ENCODE results near the gene SYT1.

The SYT1 gene

DNA sequence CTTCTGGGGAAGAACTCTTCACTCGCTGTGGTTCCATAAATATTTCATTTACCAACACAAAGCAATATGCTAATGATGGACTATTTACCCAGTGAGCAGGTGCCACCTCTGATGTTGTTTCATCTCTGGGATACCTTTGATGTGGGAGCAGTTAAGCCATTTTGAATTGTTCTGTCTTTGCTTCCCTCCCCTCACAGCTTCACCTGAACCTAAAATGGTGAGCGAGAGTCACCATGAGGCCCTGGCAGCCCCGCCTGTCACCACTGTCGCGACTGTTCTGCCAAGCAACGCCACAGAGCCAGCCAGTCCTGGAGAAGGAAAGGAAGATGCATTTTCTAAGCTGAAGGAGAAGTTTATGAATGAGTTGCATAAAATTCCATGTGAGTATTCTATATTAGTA, 352.7 kb downstream of the SYT1 start:
- no peak for DNase-seq (ENCODE audit: low spot score)

DNA sequence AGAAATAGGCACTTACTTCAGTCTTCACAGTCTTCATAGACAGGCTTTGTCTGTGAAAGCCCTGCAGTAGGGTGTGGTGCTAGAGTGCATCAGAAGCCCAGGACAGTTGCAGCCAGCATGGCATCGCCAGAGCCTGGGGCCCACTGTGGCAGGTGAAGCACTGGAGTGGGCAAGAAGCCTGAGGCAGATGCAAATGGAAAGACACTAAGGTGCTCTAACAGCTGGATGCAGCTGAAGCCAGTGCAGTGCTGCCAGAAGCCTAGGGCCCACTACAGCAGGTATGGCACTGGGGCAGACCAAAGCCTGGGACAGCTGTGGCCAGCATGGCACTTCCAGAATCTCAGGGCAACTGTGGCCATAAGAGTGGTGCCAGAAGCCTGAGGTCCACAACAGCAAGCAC, 358.6 kb downstream of the SYT1 start:
- no peak for DNase-seq (ENCODE audit: low spot score)

GRCh38 chr12:79223761-79224160, 359.2 kb downstream of the SYT1 start:
- DNase-seq (ENCODE audit: low spot score), result no peak

GRCh38 chr12:79227091-79227490, 362.5 kb downstream of the SYT1 start:
- no peak for DNase-seq (ENCODE audit: low spot score)

- no peak for DNase-seq (ENCODE audit: low spot score)
These were observed 363.1 kb downstream of the SYT1 start for GRCh38 chr12:79227646-79228045.

GRCh38 chr12:79233341-79233781, 368.8 kb downstream of the SYT1 start:
- DNase-seq (ENCODE audit: low spot score), result no peak

GRCh38 chr12:79236920-79237319, 372.3 kb downstream of the SYT1 start:
- no peak for DNase-seq (ENCODE audit: low spot score)

GRCh38 chr12:79238246-79238645, 373.7 kb downstream of the SYT1 start:
- no peak for DNase-seq (ENCODE audit: low spot score)

DNA sequence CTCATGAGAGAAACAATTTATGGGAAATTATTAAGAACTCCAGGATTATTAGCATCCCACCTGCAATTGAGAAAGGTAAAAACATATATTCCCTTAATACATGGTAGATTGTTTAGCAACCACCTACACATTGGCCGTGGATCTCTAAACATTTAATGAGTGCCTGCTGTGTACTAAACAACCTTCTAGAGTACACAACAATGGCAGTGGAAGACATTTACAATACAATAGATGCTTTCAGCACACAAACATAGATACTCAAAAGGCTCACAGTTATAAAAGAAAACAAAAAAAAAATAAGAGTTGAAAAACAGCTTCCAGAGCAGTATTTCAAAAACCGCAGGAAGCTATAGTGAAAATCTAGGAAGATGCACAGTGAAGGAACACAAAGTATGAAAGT, 382.9 kb downstream of the SYT1 start:
- DNase-seq (ENCODE audit: low spot score), result no peak

DNA sequence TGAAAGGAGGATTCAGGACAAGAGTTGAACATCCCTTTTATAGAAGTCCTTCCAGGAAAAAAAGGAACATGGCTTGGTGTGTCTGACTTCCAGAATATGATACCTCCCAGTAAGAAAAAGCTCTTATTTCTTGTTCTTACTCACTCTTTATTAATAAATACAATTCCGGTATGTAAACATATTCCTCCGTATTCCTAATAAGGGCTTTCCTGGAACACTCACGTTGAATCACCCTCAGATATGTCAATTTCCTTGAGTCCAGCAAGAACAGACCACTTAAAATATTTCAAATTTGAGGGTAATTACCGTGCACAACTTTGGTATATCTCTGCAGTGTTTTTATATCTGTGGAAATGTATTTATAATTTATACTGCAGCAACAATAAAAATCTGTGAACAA, 385.6 kb downstream of the SYT1 start:
- DNase-seq (ENCODE audit: low spot score), result no peak

- no peak for DNase-seq (ENCODE audit: low spot score)
These were observed 386.6 kb downstream of the SYT1 start for GRCh38 chr12:79250960-79251755.

DNA sequence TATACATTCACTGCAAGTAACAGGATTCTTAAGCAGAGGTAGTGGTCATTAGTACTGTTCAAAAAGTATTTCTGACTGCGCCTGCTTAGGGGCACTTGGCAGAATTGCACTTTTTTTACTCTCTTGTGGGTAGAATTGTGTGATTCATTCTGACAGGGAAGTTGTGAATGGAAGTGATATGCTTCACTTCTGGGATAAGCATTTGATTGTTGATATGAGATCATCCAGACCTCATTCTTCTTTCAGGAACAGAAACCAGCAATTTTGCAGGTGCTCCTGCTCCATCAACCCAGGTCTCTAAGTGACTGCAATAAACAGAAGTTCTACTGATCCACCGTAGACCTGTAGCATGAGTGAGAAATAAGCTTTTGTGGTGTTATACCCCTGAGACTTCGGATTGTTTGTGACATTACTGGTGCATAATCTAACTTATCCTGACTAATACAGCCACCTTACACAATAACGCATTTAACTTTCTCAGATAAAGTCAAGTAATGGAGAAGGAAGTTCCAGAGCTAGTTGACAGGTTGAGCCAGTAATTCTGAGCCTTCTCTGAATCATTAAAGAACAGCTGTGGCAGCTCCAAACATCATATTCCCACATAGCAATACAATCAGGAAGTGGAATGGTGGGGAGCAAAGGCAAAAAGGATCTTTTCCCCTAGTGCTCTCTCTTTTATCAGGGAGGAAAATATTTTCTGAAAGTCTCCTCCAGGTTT, 387.9 kb downstream of the SYT1 start:
- no peak for DNase-seq (ENCODE audit: low spot score)

- DNase-seq (ENCODE audit: low spot score), result no peak
These were observed 390.7 kb downstream of the SYT1 start for GRCh38 chr12:79255288-79255687.

- no peak for DNase-seq (ENCODE audit: low spot score)
These were observed 396.3 kb downstream of the SYT1 start for GRCh38 chr12:79260923-79261322.

DNA sequence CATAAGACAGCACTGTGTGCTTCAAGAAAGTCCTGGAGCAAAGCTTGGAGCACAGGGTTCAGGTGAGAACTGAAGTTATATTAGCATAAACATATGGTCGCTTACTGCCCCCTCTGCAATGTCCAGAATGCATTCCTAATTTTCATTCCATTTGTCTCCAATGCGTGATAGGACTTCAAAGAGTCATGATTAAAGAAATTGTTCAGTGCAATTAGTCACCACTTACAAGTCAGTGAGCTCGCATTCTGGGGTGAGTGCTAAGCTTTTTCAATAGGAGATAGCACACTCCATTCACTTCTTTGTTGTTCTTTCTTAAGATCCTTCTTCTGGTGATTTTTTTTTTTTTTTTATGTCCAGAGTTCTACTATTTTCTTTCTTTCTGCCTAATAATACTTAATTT, 398.4 kb downstream of the SYT1 start:
- no peak for DNase-seq (ENCODE audit: low spot score)

DNA sequence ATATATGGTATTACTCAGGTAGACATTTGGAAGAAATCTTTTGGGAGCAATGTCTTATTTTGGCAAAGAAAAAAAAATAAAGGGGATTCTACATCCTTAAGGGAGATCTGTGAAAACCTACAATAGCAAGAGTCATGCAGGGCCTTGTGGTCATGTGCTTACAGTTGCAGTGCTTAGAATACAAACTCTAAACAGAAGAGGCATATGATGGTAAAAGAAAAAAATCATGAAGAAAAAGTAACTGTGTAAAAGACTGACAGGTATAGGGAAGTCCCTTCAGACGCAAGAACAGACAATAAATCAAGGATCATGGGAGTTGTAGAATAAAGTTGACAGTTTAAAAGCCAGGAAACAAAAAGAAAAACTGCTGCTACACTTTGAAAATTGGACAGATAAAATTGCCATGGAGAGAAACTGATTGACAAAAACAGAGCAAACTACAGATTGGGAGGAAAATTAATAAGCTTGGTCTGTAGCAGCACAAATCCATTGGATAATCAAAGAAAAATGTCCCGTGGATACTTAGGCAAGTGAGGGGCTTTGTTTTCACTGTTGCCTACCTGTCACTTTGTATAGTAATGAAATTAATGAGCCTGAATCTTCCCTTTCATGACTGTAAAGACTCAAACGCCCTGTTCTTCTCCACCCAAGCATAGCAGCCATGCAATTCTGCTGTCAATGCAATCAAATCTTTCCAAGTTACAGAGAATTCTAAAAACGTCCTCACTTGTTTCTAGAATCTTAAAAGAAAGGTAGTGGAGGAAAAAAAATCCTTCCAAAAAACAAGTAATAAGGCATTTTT, 402.0 kb downstream of the SYT1 start:
- DNase-seq (ENCODE audit: low spot score), result no peak

DNA sequence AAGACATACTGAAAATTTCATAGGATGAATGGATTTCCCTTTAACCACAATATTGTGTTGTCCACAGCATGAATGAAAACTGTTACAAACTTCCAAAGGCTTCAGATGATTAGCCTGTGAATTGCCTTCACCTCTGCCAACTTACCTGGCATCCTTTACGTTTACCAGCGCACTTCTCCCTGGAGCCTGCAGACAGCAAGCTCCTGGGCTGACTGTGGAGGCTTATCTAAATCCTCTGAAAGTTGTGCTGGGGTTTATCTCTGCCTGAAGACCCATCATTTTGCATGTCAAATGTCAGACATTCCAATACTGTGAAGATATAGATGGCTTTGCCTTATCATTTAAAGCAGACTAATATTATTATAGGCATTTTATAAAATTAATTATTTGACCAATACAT, 403.0 kb downstream of the SYT1 start:
- no peak for DNase-seq (ENCODE audit: low spot score)

GRCh38 chr12:79274501-79275064, 410.0 kb downstream of the SYT1 start:
- no peak for DNase-seq (ENCODE audit: low spot score)

DNA sequence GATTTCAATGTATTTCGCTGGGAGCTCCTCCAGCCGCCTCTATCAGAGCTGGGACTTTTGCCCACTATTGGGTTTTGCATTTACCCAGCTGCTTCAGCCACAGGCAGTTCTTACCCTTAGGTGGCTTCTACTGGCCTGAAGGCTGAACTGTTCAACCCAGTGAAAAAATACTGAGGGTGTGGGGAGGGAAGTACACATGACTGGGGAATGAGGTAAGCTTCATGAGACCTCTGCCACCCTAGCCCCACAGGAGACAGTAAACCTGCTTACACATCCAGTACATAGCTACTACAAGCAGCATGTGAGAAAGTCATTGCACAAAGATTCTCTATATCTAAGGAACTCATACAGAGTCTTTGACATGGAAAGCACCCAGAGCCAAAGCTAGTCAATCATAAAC, 411.1 kb downstream of the SYT1 start:
- no peak for DNase-seq (ENCODE audit: low spot score)

DNA sequence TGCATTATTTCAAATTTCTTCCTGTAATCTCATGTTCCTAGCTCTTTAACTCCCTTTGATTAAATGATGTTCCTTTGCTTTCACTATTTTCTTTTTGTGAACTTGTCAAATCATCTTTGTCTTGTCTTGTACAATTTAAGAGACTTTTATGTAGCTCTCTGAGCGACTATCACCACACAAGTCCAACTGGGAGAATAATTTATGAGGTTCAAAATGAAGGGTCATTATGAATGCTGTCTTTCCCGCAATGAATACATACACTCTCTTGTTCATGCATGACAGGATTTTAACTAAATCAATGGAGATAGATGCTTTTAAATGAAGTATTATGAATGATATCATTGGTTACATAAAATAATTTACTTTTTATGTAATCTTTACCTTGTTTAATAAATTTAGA, 418.8 kb downstream of the SYT1 start:
- no peak for DNase-seq (ENCODE audit: low spot score)

- DNase-seq (ENCODE audit: low spot score), result no peak
These were observed 424.3 kb downstream of the SYT1 start for GRCh38 chr12:79288911-79289310.

DNA sequence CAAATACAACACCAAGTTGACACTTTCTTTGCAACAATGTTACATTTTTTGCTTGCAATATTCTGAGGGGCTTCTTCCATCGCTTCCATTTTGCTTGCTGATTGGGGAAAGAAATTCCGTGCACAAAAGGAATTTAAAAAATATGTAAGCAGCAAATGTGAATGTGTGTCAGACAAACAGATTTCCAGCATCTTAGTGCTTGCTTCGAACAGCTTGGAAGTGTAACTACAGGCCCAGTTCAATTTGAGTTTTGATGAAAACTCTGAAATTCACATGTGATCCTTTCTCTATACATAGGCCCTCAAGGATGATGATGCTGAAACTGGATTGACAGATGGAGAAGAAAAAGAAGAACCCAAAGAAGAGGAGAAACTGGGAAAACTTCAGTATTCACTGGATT, 427.1 kb downstream of the SYT1 start:
- no peak for DNase-seq (ENCODE audit: low spot score)

DNA sequence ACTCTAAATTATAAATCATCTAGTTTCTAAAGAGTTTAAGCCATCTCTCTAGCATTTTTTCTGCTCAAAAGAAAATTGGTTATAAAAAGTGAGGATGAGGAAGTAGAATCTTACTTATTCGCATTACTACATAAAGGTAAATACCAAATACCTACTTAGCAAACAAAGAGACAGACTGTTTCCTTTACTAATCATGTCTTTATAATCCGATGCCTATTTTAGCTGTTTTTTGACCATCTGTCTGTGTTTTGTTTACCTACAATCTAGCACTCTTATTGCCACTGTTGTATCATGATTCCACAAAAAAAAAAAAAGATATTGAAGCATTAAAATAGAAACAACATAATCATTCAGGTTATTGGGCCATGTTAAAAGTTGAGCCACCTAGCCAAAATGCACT, 430.0 kb downstream of the SYT1 start:
- no peak for DNase-seq (ENCODE audit: low spot score)
